ENCODE measurements around the gene ADGRB2. TPM values are rescaled to one million over a fixed set of nuclear protein-coding genes. Genes with fewer than 3 reads are reported as not detected.

ADGRB2 gene
- total RNA-seq, 6 experiments from 2014 or later, result 0.06 TPM; not detected in 4

DNA sequence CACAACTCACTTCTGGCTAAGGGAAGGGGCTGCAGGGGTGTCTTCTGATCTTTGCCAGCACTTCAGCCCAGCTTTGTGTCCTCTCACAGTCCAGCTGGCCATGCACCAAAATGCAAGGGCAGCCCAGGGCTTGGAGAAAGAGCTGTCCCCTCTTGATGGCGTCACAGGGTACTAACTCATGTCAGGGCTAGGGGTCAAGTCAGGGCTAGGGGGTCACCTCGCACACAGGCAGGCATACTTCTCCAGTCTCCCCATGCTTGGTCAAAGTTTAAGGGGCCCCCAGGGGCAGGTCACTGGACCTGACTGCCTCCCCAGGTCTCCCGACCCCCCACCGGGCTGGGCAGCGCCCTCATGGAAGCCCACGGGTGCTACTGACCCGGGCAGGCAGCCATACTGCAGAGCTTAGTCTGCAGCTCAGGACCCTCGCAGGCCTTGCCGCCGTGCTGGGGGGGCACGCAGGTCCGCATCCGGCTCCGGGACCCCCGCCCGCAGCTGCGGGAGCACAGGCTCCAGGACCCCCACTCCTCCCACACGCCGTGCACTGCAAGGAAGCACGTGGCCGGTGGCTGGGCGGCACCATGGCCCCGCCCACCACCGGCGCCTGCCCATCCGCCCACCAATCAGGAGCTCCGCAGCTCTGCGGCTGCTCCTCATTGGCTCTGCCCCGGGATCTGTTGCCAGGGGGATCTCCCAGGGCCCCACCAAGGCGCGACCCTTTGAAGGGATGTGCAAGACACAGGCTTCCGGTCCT, 21.5 kb downstream of the ADGRB2 start:
- H3K36me3 ChIP-seq, result no peaks in the 10 kb centered on the region
- TF ChIP-seq CTCF (IDR thresholded peaks at IDR 0.05) (no peak), POLR2A (IDR thresholded peaks at IDR 0.05) (no peak)
- H3K9me3 ChIP-seq, result no peaks in the 10 kb centered on the region
- H3K4me1 ChIP-seq, result peaks cover 0 to 7% (median 4%) of the 10 kb centered on the region in 4 donors
- no peak for ATAC-seq
- no peak for DNase-seq
- no peaks in the 10 kb centered on the region for H3K27me3 ChIP-seq
- H3K27ac ChIP-seq, result no peak overlapping the region
- no peak overlapping the region for H3K4me3 ChIP-seq
- intact Hi-C loops (cut with DNase I), result no loop called here
- WGBS (ENCODE audit: insufficient coverage, low coverage, low lambda C conversion rate, missing lambda C conversion rate), result no CpG with 5 or more reads among the region's 32 CpGs

DNA sequence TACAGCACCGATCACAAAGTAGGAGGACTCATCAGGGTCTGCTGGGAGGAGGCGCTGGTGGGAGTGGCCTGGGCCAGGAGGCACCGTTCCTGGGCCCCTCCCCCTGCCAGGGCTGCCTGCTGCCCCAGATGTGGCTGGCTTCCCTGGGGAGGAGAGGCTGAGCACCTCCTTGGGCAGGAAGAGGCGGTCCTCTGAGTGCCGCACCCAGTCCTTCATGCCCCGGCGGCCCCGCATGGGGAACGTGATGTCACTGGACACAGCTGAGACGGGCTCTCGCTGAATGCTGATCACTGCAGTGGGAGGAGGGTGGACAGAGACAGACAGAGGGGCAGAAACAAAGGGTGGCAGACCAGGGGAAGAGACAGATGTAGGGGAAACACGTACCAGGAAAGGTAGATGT, 24.8 kb downstream of the ADGRB2 start:
- H3K4me1 ChIP-seq, result no peaks in the 10 kb centered on the region
- H3K4me3 ChIP-seq, result no peak overlapping the region
- TF ChIP-seq CTCF (IDR thresholded peaks at IDR 0.05), result no peak
- TF ChIP-seq POLR2A (IDR thresholded peaks at IDR 0.05), result no peak
- no peaks in the 10 kb centered on the region for H3K27me3 ChIP-seq
- DNase-seq (no peak), ATAC-seq (no peak)
- 41% methylated on average over 8 of the region's 12 CpGs for WGBS (ENCODE audit: insufficient coverage, low coverage, low lambda C conversion rate, missing lambda C conversion rate)
- intact Hi-C loops (cut with DNase I), result no loop called here
- H3K36me3 ChIP-seq, result no peaks in the 10 kb centered on the region
- H3K9me3 ChIP-seq, result no peaks in the 10 kb centered on the region
- no peak overlapping the region for H3K27ac ChIP-seq

GRCh38 chr1:31736675-31737074, 27.5 kb downstream of the ADGRB2 start:
- DNase-seq (no peak), ATAC-seq (no peak)
- 60% methylated on average over 1 of the region's 18 CpGs for WGBS (ENCODE audit: insufficient coverage, low coverage, low lambda C conversion rate, missing lambda C conversion rate)
- Histone ChIP-seq H3K4me1 (no peaks in the 10 kb centered on the region), H3K36me3 (no peaks in the 10 kb centered on the region), H3K9me3 (no peaks in the 10 kb centered on the region), H3K27me3 (no peaks in the 10 kb centered on the region), H3K4me3 (no peak overlapping the region), H3K27ac (no peak overlapping the region)
- TF ChIP-seq CTCF (IDR thresholded peaks at IDR 0.05), result no peak
- no peak for TF ChIP-seq POLR2A (IDR thresholded peaks at IDR 0.05)
- intact Hi-C loops (cut with DNase I), result no loop called here

- Histone ChIP-seq H3K27ac (no peak overlapping the region), H3K36me3 (no peaks in the 10 kb centered on the region), H3K9me3 (no peaks in the 10 kb centered on the region), H3K4me3 (no peak overlapping the region), H3K4me1 (no peaks in the 10 kb centered on the region), H3K27me3 (no peaks in the 10 kb centered on the region)
- no peak for DNase-seq
- intact Hi-C loops (cut with DNase I), result no loop called here
- WGBS (ENCODE audit: insufficient coverage, low coverage, low lambda C conversion rate, missing lambda C conversion rate), result 71% methylated on average over 6 of the region's 10 CpGs
- no peak for TF ChIP-seq POLR2A (IDR thresholded peaks at IDR 0.05)
- TF ChIP-seq CTCF (IDR thresholded peaks at IDR 0.05), result no peak
- no peak for ATAC-seq
Observed at GRCh38 chr1:31735571-31735970, 28.6 kb downstream of the ADGRB2 start.
